DND-41 (cell line): ENCODE results near the gene INSM1.

Source experiments
- ATAC-seq: fragments of 200-7000 bp; cut with Tn5 transposase; 3 replicates; pipeline ENCODE4 v1.9.1; 2021; ENCODE audit warnings: low read depth; ENCODE audit not compliant: insufficient read depth
- DNase-seq: peaks from one replicate; pipeline ENCODE4 v3.0.0-alpha.2; 2020
- H2AFZ ChIP-seq: 2 replicates; pipeline ENCODE4 v1.6.0; 2012; ENCODE audit warnings: low read depth, low read length
- H3K27ac ChIP-seq: 2 replicates; pipeline ENCODE4 v1.5.1; 2012; ENCODE audit warnings: low read length, inconsistent platforms
- H3K27me3 ChIP-seq: fragments of 200-600 bp; sonication (generic); 2 replicates; pipeline ENCODE4 v1.6.0; 2012; ENCODE audit warnings: low read length, mild to moderate bottlenecking, inconsistent platforms; ENCODE audit not compliant: insufficient read depth, poor library complexity
- H3K36me3 ChIP-seq: 2 replicates; pipeline ENCODE4 v1.5.1; 2012; ENCODE audit warnings: low read length, inconsistent platforms; ENCODE audit not compliant: insufficient read depth
- H3K4me1 ChIP-seq: 2 replicates; pipeline ENCODE4 v1.5.1; 2012; ENCODE audit warnings: mild to moderate bottlenecking, low read length; ENCODE audit not compliant: insufficient read depth
- H3K4me2 ChIP-seq: 2 replicates; pipeline ENCODE4 v1.6.0; 2012; ENCODE audit warnings: mild to moderate bottlenecking, moderate library complexity, low read length, inconsistent platforms; ENCODE audit not compliant: insufficient read depth
- H3K4me3 ChIP-seq, 2 experiments: fragments of 200-600 bp in 1 of 2; shearing (Covaris generic) in 1 of 2; 2 replicates each; pipeline ENCODE4 v1.5.1; 2012 to 2016; ENCODE audit warnings: inconsistent platforms in 2 of 2, low read length in 2 of 2, mild to moderate bottlenecking in 2 of 2, low read depth in 1 of 2, moderate library complexity in 1 of 2
- H3K79me2 ChIP-seq: 2 replicates; pipeline ENCODE4 v1.6.0; 2012; ENCODE audit warnings: low read length, inconsistent platforms; ENCODE audit not compliant: insufficient read depth
- H3K9ac ChIP-seq: 2 replicates; pipeline ENCODE4 v1.6.0; 2012; ENCODE audit warnings: low read depth, mild to moderate bottlenecking, inconsistent platforms, low read length, moderate library complexity
- H3K9me3 ChIP-seq: 2 replicates; pipeline ENCODE4 v1.5.1; 2012; ENCODE audit warnings: low read length, moderate library complexity, mild to moderate bottlenecking, inconsistent platforms; ENCODE audit not compliant: insufficient read depth, severe bottlenecking
- H4K20me1 ChIP-seq: 2 replicates; pipeline ENCODE4 v1.6.0; 2012; ENCODE audit warnings: low read length; ENCODE audit not compliant: insufficient read depth
- EZH2 ChIP-seq: IDR thresholded peaks from 3 replicates; pipeline ENCODE4 v1.6.1; 2012; ENCODE audit warnings: borderline replicate concordance, low read depth, mild to moderate bottlenecking, moderate library complexity, low read length, inconsistent platforms; ENCODE audit not compliant: severe bottlenecking
- TF ChIP-seq, protein P1 (sequence below): IDR thresholded peaks from 2 replicates; pipeline ENCODE4 v1.5.1; 2012; ENCODE audit warnings: borderline replicate concordance, low read length, moderate library complexity, mild to moderate bottlenecking; ENCODE audit not compliant: poor library complexity, severe bottlenecking; ENCODE audit errors: extremely low read depth

The INSM1 gene

DNA sequence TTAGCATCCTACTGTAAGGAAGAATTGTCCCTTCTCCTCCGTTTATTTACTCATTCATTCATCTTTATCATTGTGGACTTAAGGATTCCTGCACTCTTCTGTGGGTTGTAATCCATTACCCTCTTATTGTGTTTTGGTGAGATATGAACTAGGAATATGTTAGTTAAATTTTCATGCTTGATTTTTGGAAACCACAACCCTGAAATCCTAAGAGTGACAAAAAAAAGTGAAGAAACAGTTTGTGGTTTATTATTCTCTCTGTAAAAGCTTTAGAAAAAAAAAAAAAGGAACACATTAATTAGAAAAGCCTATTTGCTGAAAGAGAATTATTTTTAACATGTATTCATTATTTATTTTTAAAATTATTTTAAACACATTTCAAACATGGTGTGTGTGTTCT is 36.7 kb upstream of the INSM1 start:
- H3K27me3 ChIP-seq, result peaks cover 7% of the 10 kb centered on the region
- H3K27ac ChIP-seq, result no peak overlapping the region
- H3K79me2 ChIP-seq, result no peaks in the 10 kb centered on the region
- H3K9me3 ChIP-seq, result no peaks in the 10 kb centered on the region
- H3K9ac ChIP-seq, result no peak overlapping the region
- no peak for TF ChIP-seq EZH2
- TF ChIP-seq, protein P1, sequence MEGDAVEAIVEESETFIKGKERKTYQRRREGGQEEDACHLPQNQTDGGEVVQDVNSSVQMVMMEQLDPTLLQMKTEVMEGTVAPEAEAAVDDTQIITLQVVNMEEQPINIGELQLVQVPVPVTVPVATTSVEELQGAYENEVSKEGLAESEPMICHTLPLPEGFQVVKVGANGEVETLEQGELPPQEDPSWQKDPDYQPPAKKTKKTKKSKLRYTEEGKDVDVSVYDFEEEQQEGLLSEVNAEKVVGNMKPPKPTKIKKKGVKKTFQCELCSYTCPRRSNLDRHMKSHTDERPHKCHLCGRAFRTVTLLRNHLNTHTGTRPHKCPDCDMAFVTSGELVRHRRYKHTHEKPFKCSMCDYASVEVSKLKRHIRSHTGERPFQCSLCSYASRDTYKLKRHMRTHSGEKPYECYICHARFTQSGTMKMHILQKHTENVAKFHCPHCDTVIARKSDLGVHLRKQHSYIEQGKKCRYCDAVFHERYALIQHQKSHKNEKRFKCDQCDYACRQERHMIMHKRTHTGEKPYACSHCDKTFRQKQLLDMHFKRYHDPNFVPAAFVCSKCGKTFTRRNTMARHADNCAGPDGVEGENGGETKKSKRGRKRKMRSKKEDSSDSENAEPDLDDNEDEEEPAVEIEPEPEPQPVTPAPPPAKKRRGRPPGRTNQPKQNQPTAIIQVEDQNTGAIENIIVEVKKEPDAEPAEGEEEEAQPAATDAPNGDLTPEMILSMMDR, result no peak
- no peaks in the 10 kb centered on the region for H3K4me1 ChIP-seq
- DNase-seq (no peak), ATAC-seq (no peak)
- no peak overlapping the region for H3K4me2 ChIP-seq
- no peak overlapping the region for H2AFZ ChIP-seq
- no peak overlapping the region for H3K4me3 ChIP-seq
- H4K20me1 ChIP-seq, result no peaks in the 10 kb centered on the region
- H3K36me3 ChIP-seq, result no peaks in the 10 kb centered on the region

DNA sequence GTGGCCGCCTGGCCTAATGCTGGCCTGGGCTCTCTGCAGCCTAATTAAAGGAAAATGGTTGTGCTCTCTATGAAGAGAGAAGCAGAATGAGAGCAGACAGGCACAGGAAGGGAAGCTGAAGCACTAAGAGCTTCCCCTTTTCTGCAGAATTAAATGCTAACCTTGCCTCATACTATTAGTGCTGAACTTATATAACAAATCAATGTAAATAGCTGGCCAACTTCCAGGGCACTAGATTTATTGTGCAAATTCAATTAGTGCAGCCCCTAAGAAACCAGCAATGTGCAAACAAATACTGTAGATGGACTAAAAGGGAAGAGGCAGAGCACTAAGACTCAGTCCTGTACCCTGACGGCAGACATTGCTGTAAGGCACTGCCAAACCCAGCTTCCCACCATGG is 36.1 kb upstream of the INSM1 start:
- H3K9ac ChIP-seq, result no peak overlapping the region
- DNase-seq, result no peak
- no peak overlapping the region for H2AFZ ChIP-seq
- TF ChIP-seq EZH2, result no peak
- TF ChIP-seq, protein P1, result no peak
- H3K36me3 ChIP-seq, result no peaks in the 10 kb centered on the region
- no peak for ATAC-seq
- no peaks in the 10 kb centered on the region for H3K79me2 ChIP-seq
- no peaks in the 10 kb centered on the region for H4K20me1 ChIP-seq
- no peaks in the 10 kb centered on the region for H3K9me3 ChIP-seq
- H3K4me2 ChIP-seq, result no peak overlapping the region
- H3K27ac ChIP-seq, result no peak overlapping the region
- H3K4me1 ChIP-seq, result no peaks in the 10 kb centered on the region
- H3K27me3 ChIP-seq, result peaks cover 7% of the 10 kb centered on the region
- H3K4me3 ChIP-seq, result no peak overlapping the region

DNA sequence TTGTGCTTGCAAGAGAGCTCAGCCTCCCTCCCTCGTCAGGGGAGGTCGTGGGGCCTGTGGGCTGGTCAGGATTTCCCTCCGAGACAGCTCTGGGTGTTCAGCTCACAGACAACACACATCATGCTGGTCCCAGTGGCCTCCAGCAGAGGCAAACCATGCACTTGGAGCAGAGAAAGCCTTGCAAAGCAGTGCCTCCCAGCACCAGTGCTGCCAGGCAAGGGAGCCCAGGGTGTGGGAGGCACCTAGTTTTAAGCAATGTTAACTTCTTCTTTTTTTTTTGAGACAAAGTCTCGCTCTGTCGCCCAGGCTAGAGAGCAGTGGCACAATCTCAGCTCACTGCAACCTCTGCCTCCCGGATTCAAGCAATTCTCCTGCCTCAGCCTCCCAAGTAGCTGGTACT is 34.0 kb upstream of the INSM1 start:
- H3K36me3 ChIP-seq, result no peaks in the 10 kb centered on the region
- no peak overlapping the region for H3K4me3 ChIP-seq
- H4K20me1 ChIP-seq, result no peaks in the 10 kb centered on the region
- no peaks in the 10 kb centered on the region for H3K79me2 ChIP-seq
- no peak overlapping the region for H3K9ac ChIP-seq
- ATAC-seq (no peak), DNase-seq (no peak)
- H3K9me3 ChIP-seq, result no peaks in the 10 kb centered on the region
- no peak for TF ChIP-seq EZH2
- H3K27ac ChIP-seq, result no peak overlapping the region
- H3K4me2 ChIP-seq, result no peak overlapping the region
- no peak overlapping the region for H2AFZ ChIP-seq
- H3K4me1 ChIP-seq, result no peaks in the 10 kb centered on the region
- H3K27me3 ChIP-seq, result peaks cover 7% of the 10 kb centered on the region

DNA sequence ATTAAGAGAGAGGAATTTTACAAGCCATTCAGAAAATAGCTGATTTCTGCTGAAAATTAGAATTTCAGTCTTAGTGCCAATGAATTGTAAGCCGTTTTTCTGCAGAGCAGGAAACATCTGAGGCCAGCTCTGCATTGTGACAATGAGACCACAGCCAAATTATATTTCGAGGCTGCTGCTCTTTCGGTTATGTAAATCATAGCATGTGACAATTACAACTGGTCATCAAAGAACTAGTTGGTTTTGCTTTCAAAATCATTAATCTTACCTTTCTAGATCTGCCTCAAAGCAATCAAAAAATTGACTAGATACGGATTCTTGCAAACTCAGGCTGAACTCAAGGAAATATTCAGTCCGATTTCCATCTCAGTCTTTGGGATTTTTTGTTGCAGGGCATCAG is 33.4 kb upstream of the INSM1 start:
- Histone ChIP-seq H3K9me3 (no peaks in the 10 kb centered on the region), H2AFZ (no peak overlapping the region), H3K27ac (no peak overlapping the region), H4K20me1 (no peaks in the 10 kb centered on the region), H3K4me1 (no peaks in the 10 kb centered on the region), H3K79me2 (no peaks in the 10 kb centered on the region), H3K4me2 (no peak overlapping the region), H3K27me3 (peaks cover 7% of the 10 kb centered on the region), H3K36me3 (no peaks in the 10 kb centered on the region), H3K4me3 (no peak overlapping the region), H3K9ac (no peak overlapping the region)
- TF ChIP-seq, protein P1, result no peak
- TF ChIP-seq EZH2, result no peak
- ATAC-seq (no peak), DNase-seq (no peak)
